Right lobe of liver (tissue), 6 donors: ENCODE measurements around the gene BSPRY. TPM values are rescaled to one million over a fixed set of nuclear protein-coding genes. Genes with fewer than 3 reads are reported as not detected.
A peak's percentile ranks its signal among the peaks of the same experiment; 100 is the strongest.
"Not testable (repeated sequence)": the region's sequence is repeated elsewhere in the genome, so short reads cannot be mapped to it uniquely, and the experiment has no call there.

Experiments used
- ATAC-seq, 4 donors: fragments of 200-7000 bp; cut with Tn5 transposase; one replicate each; pipeline ENCODE4 v1.9.1; 2020; ENCODE audit warnings: mild to moderate bottlenecking in 4 of 4, moderate library complexity in 4 of 4
- DNase-seq, 3 donors: peaks; one replicate each; pipeline ENCODE4 v3.0.0-alpha.2; 2020
- H3K27ac ChIP-seq, 3 donors: fragments of 200-600 bp; one replicate each; pipeline ENCODE4 v1.8.0; 2022
- H3K27me3 ChIP-seq, 2 donors: fragments of 200-600 bp; one replicate each; pipeline ENCODE4 v1.8.0; 2022
- H3K36me3 ChIP-seq, 4 donors: fragments of 200-600 bp; sonication (generic) in 1 of 4; one replicate each; pipeline versions ENCODE4 v1.5.1 to v1.8.0; 2017 to 2022; ENCODE audit warnings: control low read depth in 1 of 4
- H3K4me1 ChIP-seq, 4 donors: fragments of 200-600 bp; sonication (generic) in 1 of 4; one replicate each; pipeline versions ENCODE4 v1.5.1 to v1.8.0; 2017 to 2022; ENCODE audit warnings: control low read depth in 1 of 4
- H3K4me3 ChIP-seq, 3 donors: fragments of 200-600 bp; one replicate each; pipeline ENCODE4 v1.8.0; 2022
- H3K9me3 ChIP-seq, 4 donors: fragments of 200-600 bp; sonication (generic) in 1 of 4; one replicate each; pipeline versions ENCODE4 v1.5.1 to v1.8.0; 2017 to 2022; ENCODE audit warnings: control low read depth in 1 of 4
- CTCF ChIP-seq, 4 donors: fragments of 200-600 bp in 3 of 4; fragments of 450-650 bp in 1 of 4; IDR thresholded peaks; one replicate each; pipeline versions ENCODE4 v1.5.1 to v1.8.0; 2016 to 2022; ENCODE audit warnings: antibody characterized with exemption in 4 of 4, mild to moderate bottlenecking in 2 of 4
- POLR2A ChIP-seq: fragments of 450-650 bp; IDR thresholded peaks from one replicate; pipeline ENCODE4 v1.6.1; 2017; ENCODE audit warnings: antibody characterized with exemption, mild to moderate bottlenecking
- WGBS: methylation state at CpG from one replicate; pipeline ENCODE4 v1.1.6; 2018; ENCODE audit warnings: low coverage, low lambda C conversion rate; ENCODE audit not compliant: insufficient coverage; ENCODE audit errors: missing lambda C conversion rate; 5-methylcytosine and 5-hydroxymethylcytosine counted together
- intact Hi-C, 2 donors: fragments of 100-400 bp; cut with DNase I; formaldehyde crosslinking; loops; one replicate each; pipeline versions ENCODE4 v1.11.2 to v1.14.1; 2022
- total RNA-seq, 6 experiments: library from RNA; depleted of rRNA in 2 of 6; stranded (reverse); fragments of >200 nt in 2 of 6; fragmentation: NEBNext Ultra II Directional in 3 of 6; extraction: Animal tissue kit (Norgen Biotek cat#: 25700) in 3 of 6; gene quantifications; one replicate each; pipeline versions ENCODE4 v1.1.0 to v1.2.4, GENCODE V29; 2016 to 2023
- donor health status: DM: no; HTN: yes; CAD: no.
- donor health status: DM: no; HTN: no; CAD: no.
- donor health status: DM: no; HTN: no; CAD: no.
- donor health status: DM: no; HTN: yes; CAD: no.
- donor health status: DM: no; HTN: yes; CAD: no.

Gene BSPRY
- total RNA-seq, 6 experiments from 2014 or later, result 0.24 to 1.4 (median 0.78) TPM

- no peak for TF ChIP-seq POLR2A
- no peak for TF ChIP-seq CTCF (IDR thresholded peaks at IDR 0.05)
- WGBS, result no CpG with 5 or more reads among the region's 1 CpG
- peaks cover 0 to 56% (median 18%) of the 10 kb centered on the region in 4 donors for H3K4me1 ChIP-seq
- ATAC-seq (no peak), DNase-seq (no peak)
- H3K4me3 ChIP-seq, result no peak overlapping the region
- H3K27me3 ChIP-seq, result no peaks in the 10 kb centered on the region
- no peaks in the 10 kb centered on the region for H3K9me3 ChIP-seq
- H3K36me3 ChIP-seq, result no peaks in the 10 kb centered on the region
- H3K27ac ChIP-seq, result peak overlapping the region in 2 of 3 donors; percentile 40 to 50
- intact Hi-C loops, result no loop called here
Measured at GRCh38 chr9:113380869-113381378, 31.6 kb downstream of the BSPRY start.

- Histone ChIP-seq H3K4me1 (peaks cover 0 to 61% (median 19%) of the 10 kb centered on the region in 4 donors), H3K27ac (peak overlapping the region in 2 of 3 donors; percentile 37 to 76)
- WGBS, result 59% methylated on average over 5 of the region's 7 CpGs
- H3K4me3 ChIP-seq, intact Hi-C loops, H3K9me3 ChIP-seq, H3K27me3 ChIP-seq, H3K36me3 ChIP-seq, ATAC-seq, DNase-seq: not testable (repeated sequence)
Measured at GRCh38 chr9:113381441-113381840, 32.1 kb downstream of the BSPRY start.

GRCh38 chr9:113381909-113382411, 32.6 kb downstream of the BSPRY start:
- no peak overlapping the region for H3K4me3 ChIP-seq
- no peak for TF ChIP-seq POLR2A
- no peak for TF ChIP-seq CTCF (IDR thresholded peaks at IDR 0.05)
- 37% methylated on average over 6 of the region's 8 CpGs for WGBS
- DNase-seq (peak in 2 of 3 donors; percentile 69 to 88), ATAC-seq (peak; percentile 67 to 80 (median 75))
- H3K27ac ChIP-seq, result peak overlapping the region in 2 of 3 donors; percentile 37 to 76
- intact Hi-C loops, result no loop called here
- peaks cover 0 to 66% (median 22%) of the 10 kb centered on the region in 4 donors for H3K4me1 ChIP-seq
- peaks cover 0 to 2% (median 0%) of the 10 kb centered on the region in 4 donors for H3K36me3 ChIP-seq
- H3K9me3 ChIP-seq, result no peaks in the 10 kb centered on the region
- no peaks in the 10 kb centered on the region for H3K27me3 ChIP-seq

- Histone ChIP-seq H3K4me1 (peaks cover 0 to 68% (median 26%) of the 10 kb centered on the region in 4 donors), H3K9me3 (no peaks in the 10 kb centered on the region), H3K27me3 (no peaks in the 10 kb centered on the region), H3K4me3 (peak overlapping the region in 2 of 3 donors; percentile 2 to 7), H3K36me3 (peaks cover 0 to 28% (median 13%) of the 10 kb centered on the region in 4 donors), H3K27ac (peak overlapping the region in 2 of 3 donors; percentile 61 to 62)
- DNase-seq, result no peak
- TF ChIP-seq POLR2A (no peak), CTCF (IDR thresholded peaks at IDR 0.05) (no peak)
- peak in 1 of 4 donors; percentile 10 for ATAC-seq
- WGBS, result 51% methylated on average over 4 of the region's 4 CpGs
- intact Hi-C loops, result no loop called here
Measured at GRCh38 chr9:113386571-113387393, 37.4 kb downstream of the BSPRY start.
